SK-N-MC (cell line): ENCODE measurements around the gene RCSD1.

Experiments used
- EZH2 ChIP-seq: fragments of 200-600 bp; sonication (generic); IDR thresholded peaks from one replicate; pipeline ENCODE4 v1.6.1; 2017; ENCODE audit warnings: antibody characterized with exemption
- POLR2AphosphoS5 ChIP-seq: IDR thresholded peaks from 2 replicates; pipeline ENCODE4 v1.6.1; 2012; ENCODE audit warnings: mild to moderate bottlenecking, low read depth, low read length, borderline replicate concordance

- TF ChIP-seq EZH2 (no peak), POLR2AphosphoS5 (no peak)
Measured at GRCh38 chr1:167739752-167740151, 109.7 kb downstream of the RCSD1 start.
